NCI-H1694 treated with DMSO at 0.1 percent for 48 hours (cell line): ENCODE results near the gene ZC3H15.
"Not testable (repeated sequence)": the region's sequence is repeated elsewhere in the genome, so short reads cannot be mapped to it uniquely, and the experiment has no call there.

Source experiments
- DNase-seq: peaks from one replicate; lab custom pipeline; 2025; lab: John Stamatoyannopoulos, UW

The ZC3H15 gene

GRCh38 chr2:186496401-186496800 is 10.3 kb downstream of the ZC3H15 start:
- no peak for DNase-seq

- no peak for DNase-seq
Observed at GRCh38 chr2:186497928-186498327, 11.9 kb downstream of the ZC3H15 start.

DNA sequence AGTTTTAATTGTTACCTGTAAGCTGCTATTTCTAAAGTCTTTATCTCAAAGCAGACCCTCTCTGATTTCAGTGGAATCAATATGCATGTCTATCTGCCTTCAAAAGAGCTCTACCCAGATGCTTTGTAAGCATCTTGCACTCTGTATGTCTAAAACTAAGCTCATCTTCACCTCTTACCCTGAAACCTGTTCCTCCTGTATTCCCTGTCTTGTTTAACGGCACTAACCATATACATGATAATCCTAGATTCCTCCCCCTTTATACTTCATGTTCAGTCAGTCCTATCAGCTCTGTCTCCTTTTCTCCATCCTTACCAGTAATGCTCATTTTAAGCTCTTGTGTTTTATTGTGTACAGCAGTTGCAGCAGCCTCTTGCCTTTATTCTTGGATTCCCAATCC is 12.8 kb downstream of the ZC3H15 start:
- DNase-seq: no peak

- peak; percentile 50 for DNase-seq
Observed at GRCh38 chr2:186503827-186504606, 18.0 kb downstream of the ZC3H15 start.

GRCh38 chr2:186508263-186508662 is 22.2 kb downstream of the ZC3H15 start:
- DNase-seq: no peak

GRCh38 chr2:186515376-186515775 is 29.3 kb downstream of the ZC3H15 start:
- no peak for DNase-seq

GRCh38 chr2:186516396-186516795 is 30.3 kb downstream of the ZC3H15 start:
- no peak for DNase-seq

DNA sequence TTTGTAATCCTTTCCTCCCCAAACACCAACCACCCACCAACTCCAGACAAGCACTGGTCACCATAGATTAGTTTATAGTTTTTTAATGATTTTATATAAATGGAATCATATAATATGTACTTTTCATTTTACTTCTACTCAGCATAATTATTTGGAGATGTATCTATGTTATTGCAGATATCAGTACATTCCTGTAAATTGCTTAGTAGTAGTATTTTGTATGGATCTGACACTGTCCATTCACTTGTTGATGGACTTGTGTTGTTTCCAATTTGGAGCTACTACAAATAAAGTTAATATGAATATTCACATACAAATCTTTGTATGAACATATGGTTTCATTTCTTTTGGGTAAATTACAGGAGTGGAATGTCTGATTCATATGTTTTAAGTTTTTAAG is 31.0 kb downstream of the ZC3H15 start:
- no peak for DNase-seq

- DNase-seq: no peak
Observed at GRCh38 chr2:186518291-186518690, 32.2 kb downstream of the ZC3H15 start.

DNA sequence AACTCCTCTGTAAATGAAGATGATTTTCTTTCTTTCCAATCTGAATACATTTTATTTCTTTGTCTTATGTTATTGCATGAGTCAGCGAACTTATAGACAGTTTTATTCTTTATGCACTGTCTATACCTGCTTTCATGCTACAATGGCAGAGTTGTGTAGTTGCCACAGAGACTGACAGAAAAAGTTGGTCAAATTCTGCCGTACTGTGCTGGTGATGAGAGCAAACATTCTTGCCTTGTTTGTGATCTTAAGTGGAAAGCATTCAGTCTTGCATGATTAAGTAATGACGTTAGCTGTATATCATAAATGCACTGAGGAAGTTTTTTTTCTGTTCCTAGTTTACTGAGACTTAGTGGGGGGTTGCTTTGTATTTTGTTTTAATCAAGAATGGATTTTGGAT is 32.9 kb downstream of the ZC3H15 start:
- DNase-seq: no peak

DNA sequence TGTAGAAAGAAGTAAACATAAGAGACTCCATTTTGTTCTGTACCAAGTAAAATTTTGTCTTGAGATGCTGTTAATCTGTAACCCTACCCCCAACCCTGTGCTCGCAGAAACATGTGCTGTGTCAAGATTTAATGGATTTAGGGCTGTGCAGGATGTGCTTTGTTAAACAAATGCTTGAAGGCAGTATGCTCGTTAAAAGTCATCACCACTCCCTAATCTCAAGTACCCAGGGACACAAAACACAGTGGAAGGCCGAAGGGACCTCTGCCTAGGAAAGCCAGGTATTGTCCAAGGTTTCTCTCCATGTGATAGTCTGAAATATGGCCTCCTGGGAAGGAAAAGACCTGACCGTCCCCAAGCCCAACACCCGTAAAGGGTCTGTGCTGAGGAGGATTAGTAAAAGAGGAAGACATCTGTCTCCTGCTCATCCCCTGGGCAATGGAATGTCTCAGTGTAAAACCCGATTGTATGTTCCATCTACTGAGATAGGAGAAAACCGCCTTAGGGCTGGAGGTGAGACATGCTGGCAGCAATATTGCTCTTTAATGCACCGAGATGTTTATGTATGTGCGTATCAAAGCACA is 35.6 kb downstream of the ZC3H15 start:
- DNase-seq: not testable (repeated sequence)

DNA sequence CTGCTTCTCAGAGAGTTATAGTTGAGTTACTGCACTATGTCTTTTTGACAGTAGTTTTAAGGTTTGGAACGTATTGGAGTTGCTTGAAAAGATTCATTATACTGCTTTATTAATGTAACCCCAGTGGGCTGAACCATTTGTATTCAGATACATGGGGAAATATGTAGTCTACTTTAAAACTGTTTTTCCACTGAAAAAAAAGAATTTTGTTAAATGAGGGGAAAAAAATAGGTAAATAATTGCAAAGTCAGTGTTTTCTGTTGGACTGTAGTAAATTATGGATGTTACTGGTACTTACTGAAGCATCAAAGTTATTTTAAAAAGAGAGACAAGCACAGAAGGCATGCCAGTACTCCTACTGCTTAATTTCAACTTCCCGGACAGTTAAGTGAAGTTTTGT is 36.4 kb downstream of the ZC3H15 start:
- no peak for DNase-seq

GRCh38 chr2:186523791-186524190 is 37.7 kb downstream of the ZC3H15 start:
- no peak for DNase-seq

DNA sequence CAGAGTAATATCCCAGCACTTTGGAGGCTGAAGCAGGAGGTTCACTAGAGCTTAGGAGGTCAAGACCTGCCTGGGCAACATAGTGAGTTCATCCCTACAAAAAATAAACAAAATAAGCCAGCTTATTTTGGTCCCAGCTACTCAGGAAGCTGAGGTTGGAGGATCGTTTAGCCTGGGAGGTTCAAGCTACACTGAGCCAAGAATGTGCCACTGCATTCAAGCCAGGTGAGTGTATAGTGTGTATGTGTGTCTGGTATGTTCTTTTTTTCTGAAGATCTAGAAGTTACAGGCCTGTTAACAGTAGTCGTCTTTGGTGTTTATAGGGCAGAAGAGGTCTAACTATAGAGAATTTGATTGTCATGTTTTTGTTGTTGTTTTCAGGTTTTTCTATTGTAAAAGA is 40.2 kb downstream of the ZC3H15 start:
- no peak for DNase-seq

- DNase-seq: no peak
Observed at GRCh38 chr2:186530314-186530713, 44.3 kb downstream of the ZC3H15 start.

DNA sequence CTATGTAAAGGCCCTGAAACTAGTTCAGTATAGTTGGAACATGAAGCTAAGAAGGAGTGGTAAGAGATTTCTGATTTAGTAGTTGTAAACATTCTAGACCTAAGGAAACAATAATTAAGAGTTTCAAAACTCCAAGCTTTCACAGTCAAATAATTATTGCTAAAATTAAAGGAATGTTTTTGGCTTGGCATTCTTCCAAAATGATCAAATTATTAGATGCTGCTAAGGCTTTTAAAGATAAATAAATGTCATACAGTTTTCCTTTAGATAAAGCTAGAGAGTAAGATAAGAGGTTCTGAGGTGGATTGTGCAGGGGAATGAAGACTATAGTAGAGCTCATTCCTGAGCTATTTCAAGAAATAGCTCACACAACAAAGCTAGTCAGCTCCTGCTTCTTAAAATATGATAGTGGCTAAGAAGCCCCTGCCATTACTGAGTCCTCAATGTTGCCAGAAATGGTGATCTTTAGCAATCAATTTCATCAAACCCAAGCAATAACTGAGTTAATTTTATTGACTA is 45.3 kb downstream of the ZC3H15 start:
- DNase-seq: no peak

GRCh38 chr2:186532891-186533290 is 46.8 kb downstream of the ZC3H15 start:
- DNase-seq: no peak

DNA sequence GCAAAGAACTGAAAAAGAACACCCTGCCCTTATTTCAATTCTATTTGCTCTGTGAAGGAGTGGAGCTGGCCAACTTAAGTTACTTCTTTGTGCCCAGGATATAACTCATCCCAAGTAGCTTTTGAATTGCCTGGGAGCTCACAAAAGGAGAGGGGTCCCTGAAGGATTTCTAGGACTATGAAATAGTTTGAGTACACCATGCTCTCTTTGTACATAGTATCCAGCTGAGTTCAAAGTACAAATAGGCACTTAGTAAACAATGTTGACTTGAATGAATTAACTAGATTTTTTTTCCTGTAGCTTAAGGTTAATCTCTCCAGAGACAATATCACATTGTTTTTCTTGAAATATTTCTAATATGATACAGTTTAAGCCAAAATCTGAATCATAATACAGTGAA is 47.7 kb downstream of the ZC3H15 start:
- no peak for DNase-seq

- no peak for DNase-seq
Observed at GRCh38 chr2:186534406-186534805, 48.3 kb downstream of the ZC3H15 start.

GRCh38 chr2:186535861-186536260 is 49.8 kb downstream of the ZC3H15 start:
- DNase-seq: no peak

GRCh38 chr2:186537019-186537418 is 51.0 kb downstream of the ZC3H15 start:
- DNase-seq: no peak

DNA sequence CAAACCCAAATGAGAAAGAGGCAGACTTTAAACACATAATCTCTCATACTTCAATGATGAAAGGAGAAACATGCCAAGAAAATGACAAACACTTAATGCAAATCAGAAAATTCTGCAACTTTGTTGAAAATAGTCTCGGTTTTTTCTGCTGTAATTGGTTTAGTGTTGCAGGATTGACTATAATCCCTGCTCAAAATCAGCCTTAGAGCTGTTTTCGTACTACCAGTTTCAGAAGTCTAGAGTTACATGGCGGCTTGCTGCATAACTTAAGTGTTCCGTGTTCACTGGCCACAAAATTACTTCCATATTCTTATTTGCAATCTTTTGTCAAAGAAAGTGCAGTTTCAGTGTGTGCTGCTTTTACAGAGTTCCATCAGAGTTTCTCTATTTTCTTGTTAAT is 54.9 kb downstream of the ZC3H15 start:
- DNase-seq: no peak

- no peak for DNase-seq
Observed at GRCh38 chr2:186542002-186542401, 55.9 kb downstream of the ZC3H15 start.
